ENCODE data around the gene CDC7. TPM values are rescaled to one million over a fixed set of nuclear protein-coding genes. Genes with fewer than 3 reads are reported as not detected.

Gene CDC7
- total RNA-seq, 1 experiment from 2014 or later, result 41.6 TPM

- Histone ChIP-seq H2BK120ac (ENCODE audit: low read depth, low read length, poor library complexity, severe bottlenecking) (no peak overlapping the region), H2BK20ac (ENCODE audit: low read depth, low read length, poor library complexity, severe bottlenecking) (no peak overlapping the region), H2AK5ac (ENCODE audit: insufficient read length, low read length) (no peak overlapping the region), H3K14ac (ENCODE audit: insufficient read depth, low read length) (no peak overlapping the region), H2BK5ac (ENCODE audit: insufficient read length, low read length) (no peak overlapping the region), H3K56ac (ENCODE audit: insufficient read length, low read depth, low read length) (no peak overlapping the region), H3K23ac (ENCODE audit: insufficient read length, low read depth, low read length) (no peak overlapping the region), H4K91ac (ENCODE audit: insufficient read length, low read depth, low read length) (no peak overlapping the region), H2AFZ (ENCODE audit: low read length) (no peak overlapping the region), H3K79me1 (ENCODE audit: insufficient read depth, low read depth, low read length, poor library complexity, severe bottlenecking) (no peaks in the 10 kb centered on the region), H2BK15ac (ENCODE audit: low read depth, low read length) (no peak overlapping the region), H3K27me3 (ENCODE audit: insufficient read depth, low read length) (no peaks in the 10 kb centered on the region), H3K4me1 (ENCODE audit: insufficient read depth, low read length) (no peaks in the 10 kb centered on the region), H2BK12ac (ENCODE audit: insufficient read length, low read depth, low read length) (no peak overlapping the region), H4K5ac (ENCODE audit: insufficient read length, low read depth, low read length) (no peak overlapping the region), H3K9ac (ENCODE audit: extremely low read depth, insufficient read length, low read length) (no peak overlapping the region), H3K4ac (ENCODE audit: low read depth, low read length) (no peak overlapping the region), H3K9me3 (ENCODE audit: control insufficient read depth, low read depth, low read length) (no peaks in the 10 kb centered on the region), H4K8ac (replicated peaks; ENCODE audit: insufficient read length, low read depth, low read length) (no peak overlapping the region), H3K23me2 (ENCODE audit: insufficient read length, low read depth, low read length, poor library complexity, severe bottlenecking) (no peaks in the 10 kb centered on the region), H3K4me2 (ENCODE audit: insufficient read depth, insufficient read length, low read length) (no peak overlapping the region), H3K27ac (ENCODE audit: insufficient read length, low read depth, low read length) (no peak overlapping the region), H3K79me2 (ENCODE audit: insufficient read depth, low read length) (no peaks in the 10 kb centered on the region), H3T11ph (ENCODE audit: low read length) (no peak overlapping the region), H3K18ac (ENCODE audit: insufficient read length, low read depth, low read length) (no peak overlapping the region), H4K20me1 (ENCODE audit: control insufficient read depth, insufficient read depth, insufficient read length) (no peaks in the 10 kb centered on the region)
- Mint-ChIP-seq H3K36me3 (ENCODE audit: insufficient read depth in 1 of 3, low read depth in 3 of 3) (peaks cover 2 to 14% (median 12%) of the 10 kb centered on the region in 3 experiments; a peak in 5 of 7 replicates), H3K4me1 (peaks cover 2 to 3% of the 10 kb centered on the region in 2 experiments; a peak in 3 of 4 replicates), H3K4me3 (no peak overlapping the region), H3K9me3 (no peaks in the 10 kb centered on the region), H3K27me3 (ENCODE audit: low read depth) (no peaks in the 10 kb centered on the region), H3K27ac (peak overlapping the region in 1 of 3 experiments; percentile 49; a peak in 3 of 7 replicates)
- no peak for TF ChIP-seq CTCF (conservative IDR thresholded peaks at IDR 0.05)
- no peak for DNase-seq
- WGBS (ENCODE audit: extremely low coverage, insufficient read length, low lambda C conversion rate), result no CpG with 5 or more reads among the region's 1 CpG
Measured at GRCh38 chr1:91523482-91523881, 22.8 kb downstream of the CDC7 start.
